HepG2 (cell line): ENCODE measurements around the gene PARK7. TPM values are rescaled to one million over a fixed set of nuclear protein-coding genes. Genes with fewer than 3 reads are reported as not detected.

ENCODE experiments used
- ARNT2 ChIP-seq: sonication (generic); formaldehyde crosslinking; IDR thresholded peaks from 2 replicates; pipeline ENCODE4 v1.8.0; 2022; ENCODE audit warnings: mild to moderate bottlenecking, low read depth, missing genetic modification reagents, moderate library complexity
- KAT8 ChIP-seq: IDR thresholded peaks from 2 replicates; pipeline ENCODE4 v1.6.1; 2016; ENCODE audit warnings: missing genetic modification reagents, missing compliant biosample characterization
- MYNN ChIP-seq: sonication (generic); formaldehyde crosslinking; IDR thresholded peaks from 2 replicates; pipeline ENCODE4 v1.4.0; 2020; ENCODE audit warnings: mild to moderate bottlenecking, low read depth, missing genetic modification reagents
- NPAS2 ChIP-seq: sonication (generic); formaldehyde crosslinking; IDR thresholded peaks from 2 replicates; pipeline ENCODE4 v1.8.0; 2022; ENCODE audit warnings: mild to moderate bottlenecking, missing genetic modification reagents, borderline replicate concordance
- NR1H2 ChIP-seq: sonication (generic); formaldehyde crosslinking; IDR thresholded peaks from 2 replicates; pipeline ENCODE4 v1.8.1; 2022; ENCODE audit warnings: low read depth, missing genetic modification reagents, borderline replicate concordance
- PHF20 ChIP-seq: sonication (generic); formaldehyde crosslinking; IDR thresholded peaks from 2 replicates; pipeline ENCODE4 v1.5.0; 2020; ENCODE audit warnings: mild to moderate bottlenecking, missing genetic modification reagents
- PHF8 ChIP-seq: sonication (generic); formaldehyde crosslinking; IDR thresholded peaks from 2 replicates; pipeline ENCODE4 v1.5.0; 2020; ENCODE audit warnings: missing genetic modification reagents
- TSC22D2 ChIP-seq: sonication (generic); formaldehyde crosslinking; IDR thresholded peaks from 2 replicates; pipeline ENCODE4 v1.5.1; 2020; ENCODE audit warnings: missing genetic modification reagents, mild to moderate bottlenecking, borderline replicate concordance
- ZNF329 ChIP-seq: sonication (generic); formaldehyde crosslinking; IDR thresholded peaks from 2 replicates; pipeline ENCODE4 v1.9.0; 2021; ENCODE audit warnings: low read depth, mild to moderate bottlenecking, missing genetic modification reagents
- polyA plus RNA-seq, 8 experiments: library from polyadenylated mRNA; depleted of rRNA in 3 of 8; stranded (reverse) in 7 of 8; unstranded in 1 of 8; fragments of >200 nt; fragmentation: Illumina TruSeq in 4 of 8; extraction: Trizol in 4 of 8; gene quantifications; 2 replicates each; pipeline versions ENCODE4 v1.2.1 to v1.2.3, GENCODE V29; 2011 to 2016; ENCODE audit warnings: low read depth in 4 of 8, missing spikeins in 1 of 8, mixed read lengths in 1 of 8; ENCODE audit not compliant: insufficient read depth in 1 of 8
- total RNA-seq, 5 experiments: library from RNA; depleted of rRNA; stranded (reverse); fragments of >200 nt; fragmentation: Illumina TruSeq; extraction: Trizol; gene quantifications; 2 replicates each; pipeline ENCODE4 v1.2.3, GENCODE V29; 2016; ENCODE audit warnings: low read depth in 1 of 5
- TF ChIP-seq, protein P1 (sequence below): sonication (generic); formaldehyde crosslinking; IDR thresholded peaks from 2 replicates; pipeline ENCODE4 v1.4.0; 2020; ENCODE audit warnings: missing genetic modification reagents
- TF ChIP-seq, protein P2 (sequence below): sonication (generic); formaldehyde crosslinking; IDR thresholded peaks from 2 replicates; pipeline ENCODE4 v1.5.0; 2020; ENCODE audit warnings: mild to moderate bottlenecking, missing genetic modification reagents, borderline replicate concordance
- TF ChIP-seq, protein P3 (sequence below): sonication (generic); formaldehyde crosslinking; IDR thresholded peaks from 2 replicates; pipeline ENCODE4 v1.4.0; 2020; ENCODE audit warnings: missing genetic modification reagents, borderline replicate concordance
- TF ChIP-seq, protein P4 (sequence below): sonication (generic); formaldehyde crosslinking; IDR thresholded peaks from 2 replicates; pipeline ENCODE4 v1.8.1; 2023; ENCODE audit warnings: mild to moderate bottlenecking, missing genetic modification reagents

PARK7 gene
- total and polyA plus RNA-seq, 2 of the 13 experiments (the other 11 are each of a cell fraction or from before 2014, with no cell fraction given) = 212 to 296 TPM

- TF ChIP-seq, protein P1, sequence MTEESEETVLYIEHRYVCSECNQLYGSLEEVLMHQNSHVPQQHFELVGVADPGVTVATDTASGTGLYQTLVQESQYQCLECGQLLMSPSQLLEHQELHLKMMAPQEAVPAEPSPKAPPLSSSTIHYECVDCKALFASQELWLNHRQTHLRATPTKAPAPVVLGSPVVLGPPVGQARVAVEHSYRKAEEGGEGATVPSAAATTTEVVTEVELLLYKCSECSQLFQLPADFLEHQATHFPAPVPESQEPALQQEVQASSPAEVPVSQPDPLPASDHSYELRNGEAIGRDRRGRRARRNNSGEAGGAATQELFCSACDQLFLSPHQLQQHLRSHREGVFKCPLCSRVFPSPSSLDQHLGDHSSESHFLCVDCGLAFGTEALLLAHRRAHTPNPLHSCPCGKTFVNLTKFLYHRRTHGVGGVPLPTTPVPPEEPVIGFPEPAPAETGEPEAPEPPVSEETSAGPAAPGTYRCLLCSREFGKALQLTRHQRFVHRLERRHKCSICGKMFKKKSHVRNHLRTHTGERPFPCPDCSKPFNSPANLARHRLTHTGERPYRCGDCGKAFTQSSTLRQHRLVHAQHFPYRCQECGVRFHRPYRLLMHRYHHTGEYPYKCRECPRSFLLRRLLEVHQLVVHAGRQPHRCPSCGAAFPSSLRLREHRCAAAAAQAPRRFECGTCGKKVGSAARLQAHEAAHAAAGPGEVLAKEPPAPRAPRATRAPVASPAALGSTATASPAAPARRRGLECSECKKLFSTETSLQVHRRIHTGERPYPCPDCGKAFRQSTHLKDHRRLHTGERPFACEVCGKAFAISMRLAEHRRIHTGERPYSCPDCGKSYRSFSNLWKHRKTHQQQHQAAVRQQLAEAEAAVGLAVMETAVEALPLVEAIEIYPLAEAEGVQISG (CRISPR knock-in tag) = peak; percentile 71
- TF ChIP-seq, protein P2, sequence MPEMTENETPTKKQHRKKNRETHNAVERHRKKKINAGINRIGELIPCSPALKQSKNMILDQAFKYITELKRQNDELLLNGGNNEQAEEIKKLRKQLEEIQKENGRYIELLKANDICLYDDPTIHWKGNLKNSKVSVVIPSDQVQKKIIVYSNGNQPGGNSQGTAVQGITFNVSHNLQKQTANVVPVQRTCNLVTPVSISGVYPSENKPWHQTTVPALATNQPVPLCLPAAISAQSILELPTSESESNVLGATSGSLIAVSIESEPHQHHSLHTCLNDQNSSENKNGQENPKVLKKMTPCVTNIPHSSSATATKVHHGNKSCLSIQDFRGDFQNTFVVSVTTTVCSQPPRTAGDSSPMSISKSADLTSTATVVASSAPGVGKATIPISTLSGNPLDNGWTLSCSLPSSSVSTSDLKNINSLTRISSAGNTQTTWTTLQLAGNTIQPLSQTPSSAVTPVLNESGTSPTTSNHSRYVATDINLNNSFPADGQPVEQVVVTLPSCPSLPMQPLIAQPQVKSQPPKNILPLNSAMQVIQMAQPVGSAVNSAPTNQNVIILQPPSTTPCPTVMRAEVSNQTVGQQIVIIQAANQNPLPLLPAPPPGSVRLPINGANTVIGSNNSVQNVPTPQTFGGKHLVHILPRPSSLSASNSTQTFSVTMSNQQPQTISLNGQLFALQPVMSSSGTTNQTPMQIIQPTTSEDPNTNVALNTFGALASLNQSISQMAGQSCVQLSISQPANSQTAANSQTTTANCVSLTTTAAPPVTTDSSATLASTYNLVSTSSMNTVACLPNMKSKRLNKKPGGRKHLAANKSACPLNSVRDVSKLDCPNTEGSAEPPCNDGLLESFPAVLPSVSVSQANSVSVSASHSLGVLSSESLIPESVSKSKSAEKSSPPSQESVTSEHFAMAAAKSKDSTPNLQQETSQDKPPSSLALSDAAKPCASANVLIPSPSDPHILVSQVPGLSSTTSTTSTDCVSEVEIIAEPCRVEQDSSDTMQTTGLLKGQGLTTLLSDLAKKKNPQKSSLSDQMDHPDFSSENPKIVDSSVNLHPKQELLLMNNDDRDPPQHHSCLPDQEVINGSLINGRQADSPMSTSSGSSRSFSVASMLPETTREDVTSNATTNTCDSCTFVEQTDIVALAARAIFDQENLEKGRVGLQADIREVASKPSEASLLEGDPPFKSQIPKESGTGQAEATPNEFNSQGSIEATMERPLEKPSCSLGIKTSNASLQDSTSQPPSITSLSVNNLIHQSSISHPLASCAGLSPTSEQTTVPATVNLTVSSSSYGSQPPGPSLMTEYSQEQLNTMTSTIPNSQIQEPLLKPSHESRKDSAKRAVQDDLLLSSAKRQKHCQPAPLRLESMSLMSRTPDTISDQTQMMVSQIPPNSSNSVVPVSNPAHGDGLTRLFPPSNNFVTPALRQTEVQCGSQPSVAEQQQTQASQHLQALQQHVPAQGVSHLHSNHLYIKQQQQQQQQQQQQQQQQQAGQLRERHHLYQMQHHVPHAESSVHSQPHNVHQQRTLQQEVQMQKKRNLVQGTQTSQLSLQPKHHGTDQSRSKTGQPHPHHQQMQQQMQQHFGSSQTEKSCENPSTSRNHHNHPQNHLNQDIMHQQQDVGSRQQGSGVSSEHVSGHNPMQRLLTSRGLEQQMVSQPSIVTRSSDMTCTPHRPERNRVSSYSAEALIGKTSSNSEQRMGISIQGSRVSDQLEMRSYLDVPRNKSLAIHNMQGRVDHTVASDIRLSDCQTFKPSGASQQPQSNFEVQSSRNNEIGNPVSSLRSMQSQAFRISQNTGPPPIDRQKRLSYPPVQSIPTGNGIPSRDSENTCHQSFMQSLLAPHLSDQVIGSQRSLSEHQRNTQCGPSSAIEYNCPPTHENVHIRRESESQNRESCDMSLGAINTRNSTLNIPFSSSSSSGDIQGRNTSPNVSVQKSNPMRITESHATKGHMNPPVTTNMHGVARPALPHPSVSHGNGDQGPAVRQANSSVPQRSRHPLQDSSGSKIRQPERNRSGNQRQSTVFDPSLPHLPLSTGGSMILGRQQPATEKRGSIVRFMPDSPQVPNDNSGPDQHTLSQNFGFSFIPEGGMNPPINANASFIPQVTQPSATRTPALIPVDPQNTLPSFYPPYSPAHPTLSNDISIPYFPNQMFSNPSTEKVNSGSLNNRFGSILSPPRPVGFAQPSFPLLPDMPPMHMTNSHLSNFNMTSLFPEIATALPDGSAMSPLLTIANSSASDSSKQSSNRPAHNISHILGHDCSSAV (CRISPR knock-in tag) = 0 out of 2 replicates have a peak, but pooled peaks have one; percentile 73
- TF ChIP-seq, protein P3, sequence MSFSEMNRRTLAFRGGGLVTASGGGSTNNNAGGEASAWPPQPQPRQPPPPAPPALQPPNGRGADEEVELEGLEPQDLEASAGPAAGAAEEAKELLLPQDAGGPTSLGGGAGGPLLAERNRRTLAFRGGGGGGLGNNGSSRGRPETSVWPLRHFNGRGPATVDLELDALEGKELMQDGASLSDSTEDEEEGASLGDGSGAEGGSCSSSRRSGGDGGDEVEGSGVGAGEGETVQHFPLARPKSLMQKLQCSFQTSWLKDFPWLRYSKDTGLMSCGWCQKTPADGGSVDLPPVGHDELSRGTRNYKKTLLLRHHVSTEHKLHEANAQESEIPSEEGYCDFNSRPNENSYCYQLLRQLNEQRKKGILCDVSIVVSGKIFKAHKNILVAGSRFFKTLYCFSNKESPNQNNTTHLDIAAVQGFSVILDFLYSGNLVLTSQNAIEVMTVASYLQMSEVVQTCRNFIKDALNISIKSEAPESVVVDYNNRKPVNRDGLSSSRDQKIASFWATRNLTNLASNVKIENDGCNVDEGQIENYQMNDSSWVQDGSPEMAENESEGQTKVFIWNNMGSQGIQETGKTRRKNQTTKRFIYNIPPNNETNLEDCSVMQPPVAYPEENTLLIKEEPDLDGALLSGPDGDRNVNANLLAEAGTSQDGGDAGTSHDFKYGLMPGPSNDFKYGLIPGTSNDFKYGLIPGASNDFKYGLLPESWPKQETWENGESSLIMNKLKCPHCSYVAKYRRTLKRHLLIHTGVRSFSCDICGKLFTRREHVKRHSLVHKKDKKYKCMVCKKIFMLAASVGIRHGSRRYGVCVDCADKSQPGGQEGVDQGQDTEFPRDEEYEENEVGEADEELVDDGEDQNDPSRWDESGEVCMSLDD (CRISPR knock-in tag) = peak; percentile 42; the same call in 1 of the 2 replicates
- no peak for TF ChIP-seq NR1H2 (CRISPR knock-in tag)
- TF ChIP-seq TSC22D2 (CRISPR knock-in tag) = no peak; the same call in 1 of the 2 replicates
- peak; percentile 16; the same call in 1 of the 2 replicates for TF ChIP-seq PHF20 (CRISPR knock-in tag)
- no peak for TF ChIP-seq ZNF329 (CRISPR knock-in tag)
- TF ChIP-seq KAT8 (CRISPR knock-in tag) = peak; percentile 26; the same call in 1 of the 2 replicates
- peak; percentile 76 for TF ChIP-seq PHF8 (CRISPR knock-in tag)
- 0 out of 2 replicates have a peak, but pooled peaks have one; percentile 65 for TF ChIP-seq MYNN (CRISPR knock-in tag)
- TF ChIP-seq NPAS2 (CRISPR knock-in tag) = no peak
- TF ChIP-seq, protein P4, sequence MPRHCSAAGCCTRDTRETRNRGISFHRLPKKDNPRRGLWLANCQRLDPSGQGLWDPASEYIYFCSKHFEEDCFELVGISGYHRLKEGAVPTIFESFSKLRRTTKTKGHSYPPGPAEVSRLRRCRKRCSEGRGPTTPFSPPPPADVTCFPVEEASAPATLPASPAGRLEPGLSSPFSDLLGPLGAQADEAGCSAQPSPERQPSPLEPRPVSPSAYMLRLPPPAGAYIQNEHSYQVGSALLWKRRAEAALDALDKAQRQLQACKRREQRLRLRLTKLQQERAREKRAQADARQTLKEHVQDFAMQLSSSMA (CRISPR knock-in tag) = no peak
- TF ChIP-seq ARNT2 (CRISPR knock-in tag) = peak; percentile 70; the same call in 1 of the 2 replicates
Observed at GRCh38 chr1:8026153-8026975, 64.9 kb downstream of the PARK7 start, which contains the start of gene ERRFI1 (continued).
